H54 (cell line): Measurements from ENCODE around the gene APOBEC3G.
"Not testable (repeated sequence)": the region's sequence is repeated elsewhere in the genome, so short reads cannot be mapped to it uniquely, and the experiment has no call there.

Experiments
- DNase-seq: peaks from one replicate; pipeline ENCODE4 v3.0.0; 2011; ENCODE audit warnings: low spot score, mixed read lengths; ENCODE audit not compliant: insufficient read length
- FAIRE-seq: peaks from 3 replicates; lab custom pipeline; 2011; peaks lifted over from hg19 to GRCh38; lab: Jason Lieb, UNC
- POLR2A ChIP-seq: IDR thresholded peaks from 2 replicates; pipeline ENCODE4 v1.6.1; 2011; ENCODE audit warnings: low read depth, mild to moderate bottlenecking, low read length

Gene APOBEC3G

GRCh38 chr22:39077026-39077840, at the start of gene APOBEC3G:
Gene APOBEC3G (plus strand): TSS chr22:39077275. CDS start chr22:39077362, 87 bp downstream.
- FAIRE-seq, DNase-seq: not testable (repeated sequence)

DNA sequence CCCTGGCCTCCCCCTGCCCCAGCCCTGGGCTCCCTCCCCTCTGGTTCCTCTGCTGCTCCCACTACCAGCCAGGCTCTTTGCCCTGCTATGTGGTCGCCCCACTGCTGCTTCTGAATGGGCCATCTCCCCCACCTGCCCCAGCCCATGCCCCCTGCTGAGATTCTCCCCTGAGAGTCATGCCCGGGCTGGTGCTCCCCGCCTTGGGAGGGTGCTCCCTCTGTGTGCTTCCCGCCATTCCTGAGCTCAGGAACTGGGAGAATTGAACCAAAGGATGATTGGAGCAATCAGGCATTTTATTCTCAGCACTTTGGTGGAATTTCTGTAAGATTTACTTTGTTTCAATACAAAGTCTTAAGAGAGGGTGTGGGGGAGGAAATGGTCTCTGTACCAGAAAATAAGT, 49.4 kb upstream of the APOBEC3G start:
- FAIRE-seq, result no peak
- TF ChIP-seq POLR2A, result no peak

DNA sequence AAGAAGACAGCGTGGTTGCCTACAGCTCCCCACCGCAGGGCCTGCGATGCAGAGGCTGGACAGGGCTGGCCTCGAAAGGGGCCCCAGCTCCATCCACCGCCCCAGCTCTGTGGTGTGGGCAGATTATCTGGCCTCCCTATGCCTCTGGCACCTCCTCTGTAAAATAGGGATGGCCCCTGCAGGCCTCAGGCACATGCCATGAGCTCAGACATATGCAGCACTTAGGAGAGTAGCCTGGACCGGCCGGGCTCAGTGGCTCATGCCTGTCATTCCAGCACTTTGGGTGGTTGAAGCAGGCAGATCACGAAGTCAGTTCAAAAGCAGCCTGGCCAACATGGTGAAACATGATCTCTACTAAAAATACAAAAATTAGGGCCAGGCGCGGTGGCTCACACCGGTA, 48.8 kb upstream of the APOBEC3G start:
- FAIRE-seq (no peak), DNase-seq (no peak)
- no peak for TF ChIP-seq POLR2A

More for the DNA sequence above, 49.4 kb upstream of the APOBEC3G start:
- DNase-seq, result no peak

DNA sequence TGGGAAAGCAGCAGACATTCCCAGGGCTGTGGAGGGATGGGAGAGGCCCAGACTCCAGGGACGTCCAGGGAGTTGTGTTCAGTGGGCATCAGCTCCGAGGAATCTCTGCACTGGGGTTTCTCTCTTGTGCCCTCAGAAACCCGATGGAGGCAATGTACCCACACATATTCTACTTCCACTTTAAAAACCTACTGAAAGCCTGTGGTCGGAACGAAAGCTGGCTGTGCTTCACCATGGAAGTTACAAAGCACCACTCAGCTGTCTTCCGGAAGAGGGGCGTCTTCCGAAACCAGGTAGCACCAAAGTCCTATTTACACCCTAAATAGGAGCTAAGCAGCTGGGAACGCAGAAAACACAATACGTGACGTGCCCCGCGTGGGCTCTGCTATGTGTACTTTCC, 47.8 kb upstream of the APOBEC3G start:
- no peak for DNase-seq
- no peak for TF ChIP-seq POLR2A
- FAIRE-seq, result no peak

- FAIRE-seq (no peak), DNase-seq (no peak)
- no peak for TF ChIP-seq POLR2A
Observed at GRCh38 chr22:39030705-39031104, 46.4 kb upstream of the APOBEC3G start.

DNA sequence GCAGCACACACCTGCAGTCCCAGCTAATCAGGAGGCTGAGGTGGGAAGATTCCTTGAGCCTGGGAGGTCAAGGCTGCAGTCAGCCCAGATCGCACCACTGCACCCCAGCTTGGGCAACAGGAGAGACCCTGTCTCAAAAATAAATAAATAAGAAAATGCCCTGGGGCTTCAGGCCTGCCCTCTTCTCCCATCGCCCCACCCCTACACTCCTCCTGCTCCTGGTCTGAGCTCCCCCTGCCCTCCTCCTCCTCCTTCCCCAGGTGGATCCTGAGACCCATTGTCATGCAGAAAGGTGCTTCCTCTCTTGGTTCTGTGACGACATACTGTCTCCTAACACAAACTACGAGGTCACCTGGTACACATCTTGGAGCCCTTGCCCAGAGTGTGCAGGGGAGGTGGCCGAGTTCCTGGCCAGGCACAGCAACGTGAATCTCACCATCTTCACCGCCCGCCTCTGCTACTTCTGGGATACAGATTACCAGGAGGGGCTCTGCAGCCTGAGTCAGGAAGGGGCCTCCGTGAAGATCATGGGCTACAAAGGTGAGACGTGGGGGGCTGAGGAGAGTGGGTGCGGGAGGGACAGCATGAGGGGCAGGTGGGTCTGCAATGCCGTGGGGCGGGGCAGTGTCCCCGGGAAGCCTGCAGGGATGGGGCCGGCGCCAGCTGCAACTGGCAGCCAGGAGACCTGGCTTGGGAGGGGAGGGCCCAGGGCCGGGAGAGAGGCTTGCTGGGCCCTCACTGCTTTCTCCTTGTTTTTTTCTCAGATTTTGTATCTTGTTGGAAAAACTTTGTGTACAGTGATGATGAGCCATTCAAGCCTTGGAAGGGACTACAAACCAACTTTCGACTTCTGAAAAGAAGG, 45.4 kb upstream of the APOBEC3G start:
- not testable (repeated sequence) for FAIRE-seq, DNase-seq

GRCh38 chr22:39037071-39037470, 40.0 kb upstream of the APOBEC3G start:
- not testable (repeated sequence) for DNase-seq, FAIRE-seq

- FAIRE-seq (no peak), DNase-seq (no peak)
- no peak for TF ChIP-seq POLR2A
Observed at GRCh38 chr22:39039306-39040126, 37.6 kb upstream of the APOBEC3G start.

GRCh38 chr22:39040155-39040537, 36.9 kb upstream of the APOBEC3G start:
- not testable (repeated sequence) for FAIRE-seq, DNase-seq

DNA sequence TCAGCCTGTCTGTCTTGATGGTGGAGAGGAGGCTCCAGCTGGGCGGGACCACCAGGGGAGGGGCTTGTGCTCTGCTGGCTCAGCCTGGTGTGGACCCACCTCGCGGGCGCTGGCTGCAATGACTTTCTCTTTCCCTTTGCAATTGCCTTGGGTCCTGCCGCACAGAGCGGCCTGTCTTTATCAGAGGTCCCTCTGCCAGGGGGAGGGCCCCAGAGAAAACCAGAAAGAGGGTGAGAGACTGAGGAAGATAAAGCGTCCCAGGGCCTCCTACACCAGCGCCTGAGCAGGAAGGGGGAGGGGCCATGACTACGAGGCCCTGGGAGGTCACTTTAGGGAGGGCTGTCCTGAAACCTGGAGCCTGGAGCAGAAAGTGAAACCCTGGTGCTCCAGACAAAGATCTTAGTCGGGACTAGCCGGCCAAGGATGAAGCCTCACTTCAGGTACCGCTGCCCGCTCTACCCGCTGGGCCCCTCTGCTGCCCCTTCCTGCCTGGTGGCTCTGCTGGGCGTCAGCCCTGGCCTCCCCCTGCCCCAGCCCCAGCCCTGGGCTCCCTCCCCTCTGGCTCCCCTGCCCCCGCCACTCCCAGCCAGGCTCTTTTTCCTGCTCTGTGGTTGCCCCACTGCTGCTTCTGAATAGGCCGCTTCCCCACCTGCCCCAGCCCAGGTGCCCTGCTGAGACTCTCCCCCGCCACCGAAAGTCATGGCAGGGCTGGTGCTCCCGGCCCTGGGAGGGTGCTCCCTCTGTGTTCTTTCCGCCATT, 36.4 kb upstream of the APOBEC3G start, which contains the start of gene APOBEC3F:
APOBEC3F (plus strand) TSS at position 327 of the 759 bp plus-strand sequence; CDS start at position 424, 97 bp downstream.
- FAIRE-seq, DNase-seq: not testable (repeated sequence)

GRCh38 chr22:39041908-39042307, 35.2 kb upstream of the APOBEC3G start:
- TF ChIP-seq POLR2A, result no peak
- FAIRE-seq (no peak), DNase-seq (no peak)

DNA sequence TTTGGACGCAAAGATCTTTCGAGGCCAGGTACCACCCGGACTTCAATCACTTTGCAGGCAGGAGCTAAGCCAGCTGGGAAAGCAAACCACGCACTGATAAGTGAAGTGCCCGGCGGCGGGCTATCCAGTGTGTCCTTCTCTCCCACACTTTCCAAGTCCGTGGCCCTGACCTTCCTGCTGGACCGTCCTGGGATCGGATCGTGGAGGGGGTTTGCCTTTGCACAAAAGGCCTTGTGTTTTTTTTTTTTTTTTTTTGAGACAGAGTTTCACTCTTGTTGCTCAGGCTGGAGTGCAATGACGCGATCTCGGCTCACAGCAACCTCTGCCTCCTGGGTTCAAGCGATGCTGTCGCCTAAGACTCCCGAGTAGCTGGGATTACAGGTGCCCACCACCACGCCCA, 34.0 kb upstream of the APOBEC3G start:
- not testable (repeated sequence) for DNase-seq, FAIRE-seq

DNA sequence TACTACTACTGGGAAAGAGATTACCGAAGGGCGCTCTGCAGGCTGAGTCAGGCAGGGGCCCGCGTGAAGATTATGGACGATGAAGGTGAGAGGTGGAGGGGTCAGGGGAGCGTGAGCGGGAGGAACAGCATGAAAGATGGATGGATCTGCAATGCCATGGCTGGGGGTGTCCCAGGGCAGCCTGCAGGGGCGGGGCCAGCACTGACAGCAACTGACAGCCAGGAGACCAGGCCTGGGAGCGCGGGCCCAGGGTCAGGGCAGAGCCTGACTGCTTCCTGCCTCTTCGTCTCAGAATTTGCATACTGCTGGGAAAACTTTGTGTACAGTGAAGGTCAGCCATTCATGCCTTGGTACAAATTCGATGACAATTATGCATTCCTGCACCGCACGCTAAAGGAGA, 31.9 kb upstream of the APOBEC3G start:
- not testable (repeated sequence) for FAIRE-seq, DNase-seq

DNA sequence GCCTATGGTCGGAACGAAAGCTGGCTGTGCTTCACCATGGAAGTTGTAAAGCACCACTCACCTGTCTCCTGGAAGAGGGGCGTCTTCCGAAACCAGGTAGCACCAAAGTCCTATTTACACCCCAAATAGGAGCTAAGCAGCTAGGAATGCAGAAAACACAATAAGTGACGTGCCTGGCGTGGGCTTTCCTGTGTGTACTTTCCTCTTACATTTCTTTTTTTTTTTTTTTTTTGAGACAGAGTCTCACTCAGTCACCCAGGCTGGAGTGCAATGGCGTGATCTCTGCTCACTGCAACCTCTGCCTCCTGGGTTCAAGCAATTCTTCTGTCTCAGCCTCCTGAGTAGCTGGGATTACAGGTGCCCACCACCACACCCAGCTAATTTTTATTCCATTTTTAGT, 27.6 kb upstream of the APOBEC3G start:
- not testable (repeated sequence) for DNase-seq, FAIRE-seq

DNA sequence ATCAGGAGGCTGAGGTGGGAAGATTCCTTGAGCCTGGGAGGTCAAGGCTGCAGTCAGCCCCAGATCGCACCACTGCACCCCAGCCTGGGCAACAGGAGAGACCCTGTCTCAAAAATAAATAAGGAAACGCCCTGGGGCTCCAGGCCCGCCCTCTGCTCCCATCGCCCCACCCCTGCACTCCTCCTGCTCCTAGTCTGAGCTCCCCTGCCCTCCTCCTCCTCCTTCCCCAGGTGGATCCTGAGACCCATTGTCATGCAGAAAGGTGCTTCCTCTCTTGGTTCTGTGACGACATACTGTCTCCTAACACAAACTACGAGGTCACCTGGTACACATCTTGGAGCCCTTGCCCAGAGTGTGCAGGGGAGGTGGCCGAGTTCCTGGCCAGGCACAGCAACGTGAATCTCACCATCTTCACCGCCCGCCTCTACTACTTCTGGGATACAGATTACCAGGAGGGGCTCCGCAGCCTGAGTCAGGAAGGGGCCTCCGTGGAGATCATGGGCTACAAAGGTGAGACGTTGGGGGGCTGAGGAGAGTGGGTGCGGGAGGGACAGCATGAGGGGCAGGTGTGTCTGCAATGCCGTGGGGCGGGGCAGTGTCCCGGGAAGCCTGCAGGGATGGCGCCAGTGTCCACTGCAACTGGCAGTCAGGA, 25.1 kb upstream of the APOBEC3G start:
- FAIRE-seq, DNase-seq: not testable (repeated sequence)
